Suppressor macrophage treated with lipopolysaccharide for 1 hour (primary cell): ENCODE results near the gene ZNF439.
"Not testable (repeated sequence)": the region's sequence is repeated elsewhere in the genome, so short reads cannot be mapped to it uniquely, and the experiment has no call there.

Source experiments
- DNase-seq, 3 donors: peaks; one replicate each; pipeline ENCODE4 v3.0.0-alpha.2; 2020 to 2022

The ZNF439 gene

GRCh38 chr19:11872624-11873023, 24.1 kb downstream of the ZNF439 start:
- no peak for DNase-seq

GRCh38 chr19:11873762-11874161, 25.2 kb downstream of the ZNF439 start:
- DNase-seq = no peak

- peak in 2 of 3 donors; percentile 41 to 54 for DNase-seq
These were observed 31.3 kb downstream of the ZNF439 start for GRCh38 chr19:11879687-11880266.

GRCh38 chr19:11880598-11880997, 32.1 kb downstream of the ZNF439 start:
- no peak for DNase-seq

- DNase-seq = peak; percentile 70 to 81 (median 80)
These were observed 32.8 kb downstream of the ZNF439 start for GRCh38 chr19:11881151-11881800.

GRCh38 chr19:11882606-11883005, 34.1 kb downstream of the ZNF439 start:
- no peak for DNase-seq

- peak in 2 of 3 donors; percentile 5 to 6 for DNase-seq
These were observed 38.7 kb downstream of the ZNF439 start for GRCh38 chr19:11887234-11887610.

GRCh38 chr19:11887611-11888531, 39.3 kb downstream of the ZNF439 start, which contains the start of gene ZNF69:
ZNF69 (plus strand) TSS chr19:11887782; CDS start chr19:11887924, 142 bp downstream.
- peak; percentile 53 to 80 (median 69) for DNase-seq

- DNase-seq = not testable (repeated sequence)
These were observed 41.4 kb downstream of the ZNF439 start for GRCh38 chr19:11889901-11890300.

- no peak for DNase-seq
These were observed 42.1 kb downstream of the ZNF439 start for GRCh38 chr19:11890634-11891033.

- no peak for DNase-seq
These were observed 46.3 kb downstream of the ZNF439 start for GRCh38 chr19:11894851-11895250.

GRCh38 chr19:11902228-11902627, 53.7 kb downstream of the ZNF439 start:
- DNase-seq = no peak

- no peak for DNase-seq
These were observed 57.4 kb downstream of the ZNF439 start for GRCh38 chr19:11905928-11906327.

GRCh38 chr19:11911937-11912336, 63.4 kb downstream of the ZNF439 start:
- DNase-seq = not testable (repeated sequence)

- DNase-seq = not testable (repeated sequence)
These were observed 66.0 kb downstream of the ZNF439 start for GRCh38 chr19:11914417-11915051.
